Choroid plexus epithelial cell (primary cell): ENCODE results near the gene PRAC2.
"Not testable (repeated sequence)": the region's sequence is repeated elsewhere in the genome, so short reads cannot be mapped to it uniquely, and the experiment has no call there.

ENCODE experiments used
- DNase-seq: peaks from one replicate; pipeline ENCODE4 v3.0.0-alpha.2; 2010; ENCODE audit warnings: low read depth
- H3K4me3 ChIP-seq: 2 replicates; pipeline ENCODE4 v1.5.1; 2011; ENCODE audit warnings: low read depth, mild to moderate bottlenecking, control low read depth, low read length, moderate library complexity
- TF ChIP-seq, protein P1 (sequence below): conservative IDR thresholded peaks from 2 replicates; pipeline ENCODE4 v1.5.1; 2011; ENCODE audit warnings: low read depth, mild to moderate bottlenecking, control low read depth, inconsistent platforms, low read length, moderate library complexity

PRAC2 gene

DNA sequence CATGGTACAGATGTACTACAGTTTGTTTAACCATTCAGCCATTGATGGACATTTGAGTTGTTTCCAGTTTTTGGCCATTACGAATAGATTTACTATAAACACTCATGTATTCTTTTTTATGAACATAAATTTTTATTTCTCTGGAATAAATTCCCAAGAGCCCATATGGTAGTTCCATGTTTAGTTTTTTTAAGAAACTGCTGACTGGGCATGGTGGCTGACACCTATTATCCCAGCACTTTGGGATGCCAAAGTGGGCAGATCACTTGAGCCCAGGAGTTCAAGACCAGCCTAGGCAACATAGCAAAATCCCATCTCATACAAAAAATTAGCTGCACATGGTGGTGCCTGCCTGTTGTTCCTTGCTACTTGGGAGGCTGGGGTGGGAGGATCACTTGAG lies 30.9 kb upstream of the PRAC2 start:
- DNase-seq = no peak
- TF ChIP-seq, protein P1, sequence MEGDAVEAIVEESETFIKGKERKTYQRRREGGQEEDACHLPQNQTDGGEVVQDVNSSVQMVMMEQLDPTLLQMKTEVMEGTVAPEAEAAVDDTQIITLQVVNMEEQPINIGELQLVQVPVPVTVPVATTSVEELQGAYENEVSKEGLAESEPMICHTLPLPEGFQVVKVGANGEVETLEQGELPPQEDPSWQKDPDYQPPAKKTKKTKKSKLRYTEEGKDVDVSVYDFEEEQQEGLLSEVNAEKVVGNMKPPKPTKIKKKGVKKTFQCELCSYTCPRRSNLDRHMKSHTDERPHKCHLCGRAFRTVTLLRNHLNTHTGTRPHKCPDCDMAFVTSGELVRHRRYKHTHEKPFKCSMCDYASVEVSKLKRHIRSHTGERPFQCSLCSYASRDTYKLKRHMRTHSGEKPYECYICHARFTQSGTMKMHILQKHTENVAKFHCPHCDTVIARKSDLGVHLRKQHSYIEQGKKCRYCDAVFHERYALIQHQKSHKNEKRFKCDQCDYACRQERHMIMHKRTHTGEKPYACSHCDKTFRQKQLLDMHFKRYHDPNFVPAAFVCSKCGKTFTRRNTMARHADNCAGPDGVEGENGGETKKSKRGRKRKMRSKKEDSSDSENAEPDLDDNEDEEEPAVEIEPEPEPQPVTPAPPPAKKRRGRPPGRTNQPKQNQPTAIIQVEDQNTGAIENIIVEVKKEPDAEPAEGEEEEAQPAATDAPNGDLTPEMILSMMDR = no peak
- no peak overlapping the region for H3K4me3 ChIP-seq

DNA sequence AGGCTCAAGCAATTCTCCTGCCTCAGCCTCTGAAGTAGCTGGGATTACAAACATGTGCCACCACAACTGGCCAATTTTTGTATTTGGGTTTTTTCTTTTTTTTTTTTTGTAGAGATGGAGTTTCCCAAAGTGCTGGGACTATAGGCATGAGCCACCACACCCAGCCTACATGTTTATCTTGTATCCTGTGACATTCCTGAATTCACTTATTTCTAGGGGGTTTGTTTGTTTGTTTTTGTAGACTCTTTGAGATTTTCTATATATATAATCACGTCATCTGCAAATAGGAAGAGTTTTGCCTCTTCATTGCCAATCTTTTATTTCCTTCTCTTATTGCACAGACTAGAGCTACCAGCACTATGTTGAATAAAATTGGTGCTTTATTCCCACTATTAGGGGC lies 29.8 kb upstream of the PRAC2 start:
- no peak overlapping the region for H3K4me3 ChIP-seq
- no peak for DNase-seq
- TF ChIP-seq, protein P1 = no peak

DNA sequence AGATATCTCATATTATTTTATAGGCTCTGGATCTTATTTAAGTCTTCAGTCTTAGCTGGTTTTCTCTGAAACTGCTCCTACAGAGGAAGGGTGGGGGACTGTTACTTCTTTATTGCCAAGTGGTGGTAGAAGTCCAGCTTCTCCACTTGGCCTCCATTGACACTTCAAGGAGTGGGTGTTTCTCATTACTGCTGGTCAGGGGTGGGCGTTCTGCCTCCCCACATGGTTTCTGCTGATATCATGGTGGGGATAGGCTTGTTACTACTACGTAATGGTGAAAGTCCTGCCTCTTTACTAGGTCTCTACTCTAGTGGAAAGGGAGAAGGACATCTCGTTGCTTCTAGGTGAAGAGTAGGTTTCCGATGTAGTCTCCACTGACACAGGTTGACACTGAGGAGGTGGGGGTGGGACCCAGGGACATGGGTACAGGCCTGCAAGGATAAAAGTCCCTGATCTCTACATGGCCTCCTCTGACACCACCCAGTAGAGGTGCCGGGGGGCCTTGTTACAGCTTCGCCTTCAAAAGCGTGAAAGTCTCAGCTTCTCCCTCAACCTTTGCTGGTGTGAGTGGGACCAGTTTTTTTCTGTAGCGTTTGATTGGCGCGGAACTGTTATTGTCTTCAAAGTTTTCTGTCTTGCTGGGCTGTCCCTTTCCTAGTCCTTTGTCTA lies 21.0 kb upstream of the PRAC2 start:
- TF ChIP-seq, protein P1 = no peak
- no peak overlapping the region for H3K4me3 ChIP-seq
- DNase-seq = no peak

DNA sequence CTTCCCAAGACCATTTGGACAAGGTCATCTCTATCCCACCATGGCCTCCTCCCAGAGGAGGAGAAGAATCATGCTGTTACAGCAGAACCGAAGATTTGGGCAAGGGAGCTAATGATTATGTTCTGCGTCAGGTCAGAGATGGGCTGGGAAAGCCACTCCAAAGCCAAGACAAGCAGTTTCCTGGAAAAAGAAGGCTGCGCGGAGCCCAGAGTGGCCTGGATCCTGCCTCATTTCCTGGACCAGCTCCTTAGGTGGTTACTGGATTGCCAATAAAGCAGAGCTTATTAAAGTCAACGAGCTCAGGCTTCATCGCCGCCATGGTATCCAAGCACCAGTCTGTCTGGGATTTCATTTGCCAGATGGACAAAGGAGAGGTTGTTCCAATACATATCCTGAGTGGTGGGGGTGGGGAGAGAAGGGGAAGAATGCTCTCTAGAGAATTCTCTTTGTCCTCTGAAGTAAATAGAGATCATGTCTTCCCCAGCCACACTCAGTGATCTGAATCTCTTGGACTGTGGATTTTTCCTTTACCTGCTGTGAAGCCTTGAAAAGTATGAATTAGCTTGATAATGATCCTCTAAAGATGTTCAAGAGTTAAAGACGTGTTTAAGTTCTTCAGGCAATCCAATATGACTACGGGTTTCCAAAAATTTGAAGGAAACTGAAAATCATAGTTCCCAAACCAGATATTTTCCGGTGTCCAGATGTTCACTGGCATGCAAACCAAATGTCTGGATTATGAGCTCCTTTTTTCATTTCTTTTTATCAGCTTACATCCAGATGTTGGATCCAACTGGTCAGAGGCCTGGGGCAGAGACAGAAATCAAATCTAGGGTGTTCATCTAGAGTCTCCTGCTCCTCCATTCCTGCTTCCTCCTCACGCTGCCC lies 18.4 kb upstream of the PRAC2 start:
- DNase-seq = no peak
- no peak overlapping the region for H3K4me3 ChIP-seq
- TF ChIP-seq, protein P1 = no peak

DNA sequence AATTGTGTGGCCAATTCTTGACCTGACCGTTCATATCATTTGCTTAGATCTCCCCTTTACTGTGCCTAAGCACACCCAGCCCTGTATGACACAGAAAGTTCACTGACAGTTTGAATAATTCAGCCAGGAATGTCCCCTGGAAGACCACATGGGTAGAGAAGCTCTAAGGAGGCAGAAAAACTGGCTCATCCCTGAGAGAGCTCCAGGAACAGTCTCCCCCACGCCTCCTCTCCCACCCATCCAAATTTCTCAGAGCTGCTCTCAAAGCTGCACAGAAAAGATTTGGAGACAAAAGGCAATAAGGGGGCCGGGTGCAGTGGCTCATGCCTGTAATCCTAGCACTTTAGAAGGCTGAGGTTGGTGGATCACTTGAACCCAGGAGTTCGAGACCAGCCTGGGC lies 11.9 kb upstream of the PRAC2 start:
- no peak for DNase-seq
- TF ChIP-seq, protein P1 = no peak
- H3K4me3 ChIP-seq = no peak overlapping the region

DNA sequence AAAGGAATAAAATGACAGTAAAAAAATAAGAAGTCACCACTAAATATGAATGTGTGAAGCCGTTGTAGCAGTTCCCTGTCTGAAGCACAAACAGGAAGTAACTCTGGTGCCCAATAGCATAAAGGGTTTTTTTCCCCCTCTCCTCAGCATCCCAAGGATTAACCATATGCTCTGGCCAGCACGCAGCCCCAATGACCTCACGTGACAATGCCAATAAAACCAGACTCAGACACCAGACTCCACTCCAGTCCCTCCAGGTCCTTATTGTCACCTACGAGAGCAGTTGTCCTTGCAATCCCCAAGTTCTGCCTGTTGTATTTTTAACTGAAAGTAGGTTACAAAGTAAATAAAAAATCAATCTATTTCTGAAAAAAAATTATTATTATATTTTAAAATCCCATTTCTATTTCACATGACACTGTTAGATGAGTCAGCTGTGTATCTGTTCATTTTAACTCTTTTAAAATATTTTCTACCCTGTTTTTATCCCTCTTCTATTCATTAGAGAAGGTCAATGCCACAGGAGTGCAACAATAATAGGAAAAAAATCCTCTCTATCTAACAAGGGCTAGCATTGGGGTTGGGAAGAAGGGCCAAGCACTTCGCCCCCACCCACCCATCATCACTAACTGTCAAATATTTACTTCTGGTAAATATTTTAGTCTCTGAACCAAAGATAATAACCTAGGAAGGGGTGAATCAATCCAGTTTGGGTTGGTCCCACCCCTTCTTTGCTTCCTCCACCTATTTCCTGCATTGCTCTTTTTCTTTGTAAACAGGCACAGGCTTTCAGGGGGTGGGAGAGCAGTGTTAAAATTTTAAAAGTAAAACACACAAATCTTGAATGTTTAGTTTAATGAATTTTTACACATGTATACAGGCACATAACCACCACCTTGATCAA lies 7.2 kb upstream of the PRAC2 start:
- TF ChIP-seq, protein P1 = no peak
- no peak overlapping the region for H3K4me3 ChIP-seq
- DNase-seq = no peak

DNA sequence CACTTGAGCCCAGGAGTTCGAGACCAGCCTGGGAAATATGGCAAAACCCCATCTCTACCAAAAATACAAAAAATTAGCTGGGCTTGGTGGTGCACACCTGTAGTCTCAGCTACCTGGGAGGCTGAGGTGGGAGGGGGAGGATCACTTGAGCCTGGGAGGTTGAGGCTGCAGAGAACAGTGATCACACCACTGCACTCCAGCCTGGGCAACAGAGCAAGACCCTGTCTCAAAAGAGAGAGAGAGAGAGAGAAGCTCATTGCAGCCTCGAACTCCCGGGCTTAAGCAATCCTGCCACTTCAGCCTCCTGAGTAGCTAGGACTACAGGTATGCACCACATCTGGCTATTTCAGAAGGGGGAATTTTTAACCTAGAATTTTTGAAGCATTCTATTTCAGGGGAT lies 6.4 kb upstream of the PRAC2 start:
- not testable (repeated sequence) for H3K4me3 ChIP-seq, DNase-seq
